Stimulated activated CD4-positive, alpha-beta T cell treated with anti-CD3 and anti-CD28 coated beads, Interleukin-12 subunit alpha, Interleukin-12 subunit beta, amount 100 ng/mL, for 24 hours (primary cell): ENCODE measurements around the gene PIM1.
"Not testable (repeated sequence)": the region's sequence is repeated elsewhere in the genome, so short reads cannot be mapped to it uniquely, and the experiment has no call there.

Experiments
- DNase-seq, 2 experiments: peaks; one replicate each; pipeline ENCODE4 v3.0.0-alpha.2; 2020; ENCODE audit warnings: low read depth in 2 of 2

PIM1 gene

GRCh38 chr6:37169496-37170272 is at the start of gene PIM1:
PIM1 (plus strand) TSS chr6:37170152; CDS start chr6:37170576, 424 bp downstream.
- DNase-seq, result peak; percentile 98 to 100

- DNase-seq, result no peak
These were observed 48.4 kb upstream of the PIM1 start for GRCh38 chr6:37121556-37121955.

- no peak for DNase-seq
These were observed 47.1 kb upstream of the PIM1 start for GRCh38 chr6:37122861-37123260.

- DNase-seq, result no peak
These were observed 45.8 kb upstream of the PIM1 start for GRCh38 chr6:37123957-37124729.

GRCh38 chr6:37125774-37126492 is 44.0 kb upstream of the PIM1 start:
- DNase-seq, result no peak

- no peak for DNase-seq
These were observed 43.4 kb upstream of the PIM1 start for GRCh38 chr6:37126493-37126958.

GRCh38 chr6:37126961-37127616 is 42.9 kb upstream of the PIM1 start:
- DNase-seq, result no peak

GRCh38 chr6:37127961-37128862 is 41.7 kb upstream of the PIM1 start:
- no peak for DNase-seq

- not testable (repeated sequence) for DNase-seq
These were observed 41.0 kb upstream of the PIM1 start for GRCh38 chr6:37128863-37129443.

GRCh38 chr6:37129566-37129965 is 40.4 kb upstream of the PIM1 start:
- DNase-seq, result no peak

- DNase-seq, result no peak
These were observed 39.2 kb upstream of the PIM1 start for GRCh38 chr6:37130704-37131103.

GRCh38 chr6:37131104-37131959 is 38.6 kb upstream of the PIM1 start:
- DNase-seq, result no peak

GRCh38 chr6:37131960-37132253 is 38.0 kb upstream of the PIM1 start:
- no peak for DNase-seq

- no peak for DNase-seq
These were observed 35.9 kb upstream of the PIM1 start for GRCh38 chr6:37134036-37134395.

GRCh38 chr6:37134396-37135191 is 35.4 kb upstream of the PIM1 start:
- DNase-seq, result no peak

GRCh38 chr6:37135835-37136694 is 33.9 kb upstream of the PIM1 start:
- no peak for DNase-seq

- no peak for DNase-seq
These were observed 33.1 kb upstream of the PIM1 start for GRCh38 chr6:37136821-37137200.
